H1 (cell line): ENCODE data around the gene DDX31. TPM values are rescaled to one million over a fixed set of nuclear protein-coding genes. Genes with fewer than 3 reads are reported as not detected.
A peak's percentile ranks its signal among the peaks of the same experiment; 100 is the strongest.

Experiments
- EGR1 ChIP-seq: IDR thresholded peaks from 2 replicates; pipeline ENCODE4 v1.6.1; 2011; ENCODE audit warnings: low read depth, low read length, borderline replicate concordance
- EP300 ChIP-seq, 2 experiments: IDR thresholded peaks; 1 replicate in 1 of 2; 2 replicates in 1 of 2; pipeline ENCODE4 v1.6.1; 2011 to 2012; ENCODE audit warnings: low read depth in 2 of 2, low read length in 2 of 2, mild to moderate bottlenecking in 2 of 2, borderline replicate concordance in 1 of 2, inconsistent platforms in 1 of 2, moderate library complexity in 1 of 2
- EZH2 ChIP-seq: fragments of 200-600 bp; sonication (generic); IDR thresholded peaks from 2 replicates; pipeline ENCODE4 v1.7.1; 2012; ENCODE audit warnings: low read depth, mild to moderate bottlenecking, moderate library complexity, low read length, inconsistent platforms; ENCODE audit not compliant: severe bottlenecking
- GTF2F1 ChIP-seq: IDR thresholded peaks from 2 replicates; pipeline ENCODE4 v1.6.1; 2012; ENCODE audit warnings: low read depth, low read length, improper control_type of control experiment, borderline replicate concordance
- KDM1A ChIP-seq: fragments of 200-600, 300-600 bp; sonication (generic); IDR thresholded peaks from 2 replicates; pipeline ENCODE4 v1.7.1; 2016; ENCODE audit warnings: mild to moderate bottlenecking, low read length, borderline replicate concordance
- PHF8 ChIP-seq: fragments of 200-600 bp; sonication (generic); conservative IDR thresholded peaks from 2 replicates; pipeline ENCODE4 v1.7.1; 2012; ENCODE audit warnings: low read depth, mild to moderate bottlenecking, inconsistent platforms, low read length, moderate library complexity
- POU5F1 ChIP-seq: IDR thresholded peaks from 2 replicates; pipeline ENCODE4 v1.6.1; 2011; ENCODE audit warnings: low read depth, mild to moderate bottlenecking, low read length, moderate library complexity
- SUZ12 ChIP-seq: fragments of 200-600 bp; sonication (generic); IDR thresholded peaks from 2 replicates; pipeline ENCODE4 v1.6.1; 2012; ENCODE audit warnings: mild to moderate bottlenecking, inconsistent platforms, low read length, moderate library complexity, mixed read lengths
- TCF12 ChIP-seq: IDR thresholded peaks from 2 replicates; pipeline ENCODE4 v1.6.1; 2011; ENCODE audit warnings: low read depth, mild to moderate bottlenecking, low read length
- polyA plus RNA-seq, 7 experiments: library from polyadenylated mRNA; depleted of rRNA in 3 of 7; stranded (reverse) in 5 of 7; unstranded in 2 of 7; fragments of >200 nt in 5 of 7; fragments of 200-250 nt in 2 of 7; gene quantifications; 1 replicate in 5 of 7; 2 replicates in 1 of 7; 4 replicates in 1 of 7; pipeline versions ENCODE4 v1.2.1 to v1.2.3, GENCODE V29; 2011 to 2013; ENCODE audit warnings: missing spikeins in 2 of 7, mixed read lengths in 2 of 7
- total RNA-seq: library from RNA; stranded (reverse); fragmentation: NEBNext Ultra II Directional; extraction: Animal tissue kit (Norgen Biotek cat#: 25700); gene quantifications from 2 replicates; pipeline ENCODE4 v1.2.1, GENCODE V29; 2021
- TF ChIP-seq, protein P1 (sequence below): fragments of 300-600 bp; sonication (generic); IDR thresholded peaks from 2 replicates; pipeline ENCODE4 v1.7.1; 2012; ENCODE audit warnings: low read length, moderate library complexity, mild to moderate bottlenecking, inconsistent platforms; ENCODE audit not compliant: insufficient replicate concordance

DDX31 gene
- total and polyA plus RNA-seq, 2 of the 8 experiments (the other 6 are each of a cell fraction or from before 2014, with no cell fraction given) = 9.5 to 23.7 TPM

DNA sequence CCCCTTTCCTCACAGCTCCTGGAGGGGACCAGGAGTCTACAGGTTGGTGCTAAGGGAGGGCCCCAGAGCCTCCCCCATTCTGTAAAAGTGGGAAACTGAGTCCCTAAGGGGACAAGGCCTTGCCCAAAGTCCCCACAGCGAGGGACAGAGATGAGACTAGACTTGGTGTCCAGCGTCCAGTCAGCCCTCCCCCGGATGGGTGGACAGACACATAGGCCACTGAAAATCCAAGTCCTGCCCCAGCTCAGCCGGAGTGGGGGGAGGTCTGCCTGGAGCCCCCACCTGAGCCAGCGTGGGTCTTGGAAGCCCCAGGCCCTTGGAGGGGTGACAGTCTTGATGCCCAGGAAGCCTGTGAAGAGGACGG is 82.2 kb downstream of the DDX31 start (continued):
- TF ChIP-seq, protein P1, sequence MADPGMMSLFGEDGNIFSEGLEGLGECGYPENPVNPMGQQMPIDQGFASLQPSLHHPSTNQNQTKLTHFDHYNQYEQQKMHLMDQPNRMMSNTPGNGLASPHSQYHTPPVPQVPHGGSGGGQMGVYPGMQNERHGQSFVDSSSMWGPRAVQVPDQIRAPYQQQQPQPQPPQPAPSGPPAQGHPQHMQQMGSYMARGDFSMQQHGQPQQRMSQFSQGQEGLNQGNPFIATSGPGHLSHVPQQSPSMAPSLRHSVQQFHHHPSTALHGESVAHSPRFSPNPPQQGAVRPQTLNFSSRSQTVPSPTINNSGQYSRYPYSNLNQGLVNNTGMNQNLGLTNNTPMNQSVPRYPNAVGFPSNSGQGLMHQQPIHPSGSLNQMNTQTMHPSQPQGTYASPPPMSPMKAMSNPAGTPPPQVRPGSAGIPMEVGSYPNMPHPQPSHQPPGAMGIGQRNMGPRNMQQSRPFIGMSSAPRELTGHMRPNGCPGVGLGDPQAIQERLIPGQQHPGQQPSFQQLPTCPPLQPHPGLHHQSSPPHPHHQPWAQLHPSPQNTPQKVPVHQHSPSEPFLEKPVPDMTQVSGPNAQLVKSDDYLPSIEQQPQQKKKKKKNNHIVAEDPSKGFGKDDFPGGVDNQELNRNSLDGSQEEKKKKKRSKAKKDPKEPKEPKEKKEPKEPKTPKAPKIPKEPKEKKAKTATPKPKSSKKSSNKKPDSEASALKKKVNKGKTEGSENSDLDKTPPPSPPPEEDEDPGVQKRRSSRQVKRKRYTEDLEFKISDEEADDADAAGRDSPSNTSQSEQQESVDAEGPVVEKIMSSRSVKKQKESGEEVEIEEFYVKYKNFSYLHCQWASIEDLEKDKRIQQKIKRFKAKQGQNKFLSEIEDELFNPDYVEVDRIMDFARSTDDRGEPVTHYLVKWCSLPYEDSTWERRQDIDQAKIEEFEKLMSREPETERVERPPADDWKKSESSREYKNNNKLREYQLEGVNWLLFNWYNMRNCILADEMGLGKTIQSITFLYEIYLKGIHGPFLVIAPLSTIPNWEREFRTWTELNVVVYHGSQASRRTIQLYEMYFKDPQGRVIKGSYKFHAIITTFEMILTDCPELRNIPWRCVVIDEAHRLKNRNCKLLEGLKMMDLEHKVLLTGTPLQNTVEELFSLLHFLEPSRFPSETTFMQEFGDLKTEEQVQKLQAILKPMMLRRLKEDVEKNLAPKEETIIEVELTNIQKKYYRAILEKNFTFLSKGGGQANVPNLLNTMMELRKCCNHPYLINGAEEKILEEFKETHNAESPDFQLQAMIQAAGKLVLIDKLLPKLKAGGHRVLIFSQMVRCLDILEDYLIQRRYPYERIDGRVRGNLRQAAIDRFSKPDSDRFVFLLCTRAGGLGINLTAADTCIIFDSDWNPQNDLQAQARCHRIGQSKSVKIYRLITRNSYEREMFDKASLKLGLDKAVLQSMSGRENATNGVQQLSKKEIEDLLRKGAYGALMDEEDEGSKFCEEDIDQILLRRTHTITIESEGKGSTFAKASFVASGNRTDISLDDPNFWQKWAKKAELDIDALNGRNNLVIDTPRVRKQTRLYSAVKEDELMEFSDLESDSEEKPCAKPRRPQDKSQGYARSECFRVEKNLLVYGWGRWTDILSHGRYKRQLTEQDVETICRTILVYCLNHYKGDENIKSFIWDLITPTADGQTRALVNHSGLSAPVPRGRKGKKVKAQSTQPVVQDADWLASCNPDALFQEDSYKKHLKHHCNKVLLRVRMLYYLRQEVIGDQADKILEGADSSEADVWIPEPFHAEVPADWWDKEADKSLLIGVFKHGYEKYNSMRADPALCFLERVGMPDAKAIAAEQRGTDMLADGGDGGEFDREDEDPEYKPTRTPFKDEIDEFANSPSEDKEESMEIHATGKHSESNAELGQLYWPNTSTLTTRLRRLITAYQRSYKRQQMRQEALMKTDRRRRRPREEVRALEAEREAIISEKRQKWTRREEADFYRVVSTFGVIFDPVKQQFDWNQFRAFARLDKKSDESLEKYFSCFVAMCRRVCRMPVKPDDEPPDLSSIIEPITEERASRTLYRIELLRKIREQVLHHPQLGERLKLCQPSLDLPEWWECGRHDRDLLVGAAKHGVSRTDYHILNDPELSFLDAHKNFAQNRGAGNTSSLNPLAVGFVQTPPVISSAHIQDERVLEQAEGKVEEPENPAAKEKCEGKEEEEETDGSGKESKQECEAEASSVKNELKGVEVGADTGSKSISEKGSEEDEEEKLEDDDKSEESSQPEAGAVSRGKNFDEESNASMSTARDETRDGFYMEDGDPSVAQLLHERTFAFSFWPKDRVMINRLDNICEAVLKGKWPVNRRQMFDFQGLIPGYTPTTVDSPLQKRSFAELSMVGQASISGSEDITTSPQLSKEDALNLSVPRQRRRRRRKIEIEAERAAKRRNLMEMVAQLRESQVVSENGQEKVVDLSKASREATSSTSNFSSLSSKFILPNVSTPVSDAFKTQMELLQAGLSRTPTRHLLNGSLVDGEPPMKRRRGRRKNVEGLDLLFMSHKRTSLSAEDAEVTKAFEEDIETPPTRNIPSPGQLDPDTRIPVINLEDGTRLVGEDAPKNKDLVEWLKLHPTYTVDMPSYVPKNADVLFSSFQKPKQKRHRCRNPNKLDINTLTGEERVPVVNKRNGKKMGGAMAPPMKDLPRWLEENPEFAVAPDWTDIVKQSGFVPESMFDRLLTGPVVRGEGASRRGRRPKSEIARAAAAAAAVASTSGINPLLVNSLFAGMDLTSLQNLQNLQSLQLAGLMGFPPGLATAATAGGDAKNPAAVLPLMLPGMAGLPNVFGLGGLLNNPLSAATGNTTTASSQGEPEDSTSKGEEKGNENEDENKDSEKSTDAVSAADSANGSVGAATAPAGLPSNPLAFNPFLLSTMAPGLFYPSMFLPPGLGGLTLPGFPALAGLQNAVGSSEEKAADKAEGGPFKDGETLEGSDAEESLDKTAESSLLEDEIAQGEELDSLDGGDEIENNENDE = no peak
- TF ChIP-seq PHF8 = no peak
- peak; percentile 82 for TF ChIP-seq EZH2
- TF ChIP-seq EGR1 = no peak
- TF ChIP-seq SUZ12 = peak; percentile 56; the same call in 1 of the 2 replicates
- no peak for TF ChIP-seq EP300 (IDR thresholded peaks at IDR 0.05; ENCODE audit: borderline replicate concordance in 1 of 2, low read depth in 2 of 2, low read length in 2 of 2)
- TF ChIP-seq GTF2F1 = no peak
- no peak for TF ChIP-seq POU5F1
- TF ChIP-seq KDM1A = no peak
- TF ChIP-seq TCF12 = no peak
